ENCODE data around the gene SEC61G.

GRCh38 chr7:54782314-54782713, 23.3 kb upstream of the SEC61G start:
- TF ChIP-seq POLR2A (IDR thresholded peaks at IDR 0.05) (no peak), CTCF (IDR thresholded peaks at IDR 0.05) (no peak), EP300 (IDR thresholded peaks at IDR 0.05) (no peak)
